ENCODE results near the gene ZNF836. TPM values are rescaled to one million over a fixed set of nuclear protein-coding genes. Genes with fewer than 3 reads are reported as not detected.

Gene ZNF836
- total and polyA plus RNA-seq, 3 donors from 2014 or later: 3.3 to 9.2 (median 5.4) TPM

DNA sequence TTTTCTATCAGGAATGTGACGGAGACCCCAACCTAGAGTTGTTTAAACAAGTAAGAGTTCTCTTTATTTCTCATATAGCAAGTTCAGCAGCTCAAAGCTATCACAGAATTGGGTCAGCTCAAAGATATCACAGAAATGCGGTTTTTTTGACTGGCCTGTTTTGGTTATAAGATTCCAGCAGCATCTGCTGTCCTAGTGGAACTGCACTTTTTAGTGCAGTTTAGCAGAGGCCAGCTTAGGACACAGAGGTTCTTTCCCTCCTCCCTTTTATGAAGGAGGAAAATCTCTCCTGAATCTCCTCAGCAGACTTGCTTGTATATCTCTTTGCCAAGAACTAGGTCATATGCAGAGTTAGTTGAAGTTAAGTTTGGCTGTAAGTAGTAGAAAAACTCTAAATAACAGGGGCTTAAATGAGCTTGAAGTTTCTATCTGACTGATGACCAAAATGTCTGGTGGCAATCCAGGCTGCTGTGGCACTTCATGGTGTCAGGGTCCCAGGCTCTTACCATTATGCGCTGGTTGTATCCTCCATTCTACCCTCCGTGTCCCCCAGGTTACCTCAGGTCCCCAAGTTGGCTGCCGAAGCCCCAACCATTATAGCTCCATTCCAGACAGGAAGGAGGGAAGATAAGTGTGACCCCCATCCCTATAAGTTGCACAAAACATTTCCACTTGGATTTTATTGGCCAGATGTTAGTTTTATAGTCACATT lies 25.0 kb upstream of the ZNF836 start:
- no peaks in the 10 kb centered on the region for H3K9me3 ChIP-seq
- H3K27me3 ChIP-seq: no peaks in the 10 kb centered on the region
- H3K27ac ChIP-seq: peak overlapping the region in 1 of 2 donors; percentile 23
- no peak overlapping the region for H3K4me3 ChIP-seq
- intact Hi-C loops (cut with DNase I; ENCODE audit: low total_unique reads): no loop called here
- H3K4me1 ChIP-seq: peaks cover 20% of the 10 kb centered on the region
- DNase-seq: no peak
- H3K36me3 ChIP-seq (ENCODE audit: low read depth, missing control alignments): no peaks in the 10 kb centered on the region
- TF ChIP-seq, protein P1, sequence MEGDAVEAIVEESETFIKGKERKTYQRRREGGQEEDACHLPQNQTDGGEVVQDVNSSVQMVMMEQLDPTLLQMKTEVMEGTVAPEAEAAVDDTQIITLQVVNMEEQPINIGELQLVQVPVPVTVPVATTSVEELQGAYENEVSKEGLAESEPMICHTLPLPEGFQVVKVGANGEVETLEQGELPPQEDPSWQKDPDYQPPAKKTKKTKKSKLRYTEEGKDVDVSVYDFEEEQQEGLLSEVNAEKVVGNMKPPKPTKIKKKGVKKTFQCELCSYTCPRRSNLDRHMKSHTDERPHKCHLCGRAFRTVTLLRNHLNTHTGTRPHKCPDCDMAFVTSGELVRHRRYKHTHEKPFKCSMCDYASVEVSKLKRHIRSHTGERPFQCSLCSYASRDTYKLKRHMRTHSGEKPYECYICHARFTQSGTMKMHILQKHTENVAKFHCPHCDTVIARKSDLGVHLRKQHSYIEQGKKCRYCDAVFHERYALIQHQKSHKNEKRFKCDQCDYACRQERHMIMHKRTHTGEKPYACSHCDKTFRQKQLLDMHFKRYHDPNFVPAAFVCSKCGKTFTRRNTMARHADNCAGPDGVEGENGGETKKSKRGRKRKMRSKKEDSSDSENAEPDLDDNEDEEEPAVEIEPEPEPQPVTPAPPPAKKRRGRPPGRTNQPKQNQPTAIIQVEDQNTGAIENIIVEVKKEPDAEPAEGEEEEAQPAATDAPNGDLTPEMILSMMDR (IDR thresholded peaks at IDR 0.05): no peak
- no peak for TF ChIP-seq POLR2A (IDR thresholded peaks at IDR 0.05)
- WGBS, 2 donors: 75 to 80% methylated on average over 5 of the region's 5 CpGs

DNA sequence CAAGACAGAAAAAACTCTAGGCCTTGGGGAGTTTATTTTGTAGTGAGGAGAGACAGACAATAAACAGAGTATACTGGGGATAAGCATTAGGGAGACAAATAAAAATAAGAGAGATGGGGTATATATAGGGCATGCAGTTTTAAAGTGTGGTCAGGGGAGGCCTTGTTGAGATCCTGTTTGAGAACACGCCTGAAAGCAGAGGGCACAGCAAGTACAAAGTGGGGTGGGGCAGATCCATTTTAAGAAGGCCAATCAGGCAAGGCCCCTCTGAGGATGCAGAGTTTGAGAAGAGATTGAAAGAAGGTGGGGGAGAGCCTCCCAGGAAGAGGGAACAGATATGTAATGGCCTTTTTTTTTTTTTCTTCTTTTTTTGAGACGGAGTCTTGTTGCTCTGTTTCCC lies 20.5 kb upstream of the ZNF836 start:
- H3K27ac ChIP-seq: peak overlapping the region; percentile 98 to 99
- no peaks in the 10 kb centered on the region for H3K27me3 ChIP-seq
- no peak overlapping the region for H3K4me3 ChIP-seq
- intact Hi-C loops (cut with DNase I; ENCODE audit: low total_unique reads): no loop called here
- TF ChIP-seq POLR2A (IDR thresholded peaks at IDR 0.05): no peak
- TF ChIP-seq, protein P1 (IDR thresholded peaks at IDR 0.05): no peak
- H3K36me3 ChIP-seq (ENCODE audit: low read depth, missing control alignments): no peaks in the 10 kb centered on the region
- peaks cover 24% of the 10 kb centered on the region for H3K4me1 ChIP-seq
- peak; percentile 57 for DNase-seq
- no peaks in the 10 kb centered on the region for H3K9me3 ChIP-seq
- WGBS, 2 donors: 22 to 25% methylated on average over 2 of the region's 2 CpGs

DNA sequence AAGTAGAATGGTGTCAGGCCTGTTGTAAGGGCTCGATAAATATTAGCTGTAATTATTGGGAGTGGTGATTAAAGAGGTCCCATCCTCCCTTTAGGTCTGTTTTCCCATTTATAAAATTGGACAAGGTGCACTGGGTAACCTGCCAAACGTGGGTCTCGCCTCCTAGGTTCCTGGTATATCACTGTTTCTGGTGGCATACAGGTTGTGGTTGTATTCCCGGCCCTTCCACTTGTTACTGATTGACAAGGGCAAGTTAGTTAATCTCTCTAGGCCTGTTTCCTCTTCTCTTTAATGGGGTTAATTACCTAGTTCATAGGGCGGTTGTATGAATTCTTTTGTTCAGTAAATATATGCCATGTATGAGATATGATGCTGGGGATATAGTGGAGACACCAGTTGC lies 20.0 kb upstream of the ZNF836 start:
- Histone ChIP-seq H3K9me3 (no peaks in the 10 kb centered on the region), H3K4me3 (peak overlapping the region; percentile 78 to 88), H3K4me1 (peaks cover 24% of the 10 kb centered on the region), H3K36me3 (ENCODE audit: low read depth, missing control alignments) (no peaks in the 10 kb centered on the region), H3K27me3 (no peaks in the 10 kb centered on the region), H3K27ac (peak overlapping the region; percentile 98 to 99)
- WGBS, 2 donors: 38 to 49% methylated on average over 5 of the region's 5 CpGs
- no peak for DNase-seq
- TF ChIP-seq POLR2A (IDR thresholded peaks at IDR 0.05): no peak
- TF ChIP-seq, protein P1 (IDR thresholded peaks at IDR 0.05): no peak
- intact Hi-C loops (cut with DNase I; ENCODE audit: low total_unique reads): no loop called here

DNA sequence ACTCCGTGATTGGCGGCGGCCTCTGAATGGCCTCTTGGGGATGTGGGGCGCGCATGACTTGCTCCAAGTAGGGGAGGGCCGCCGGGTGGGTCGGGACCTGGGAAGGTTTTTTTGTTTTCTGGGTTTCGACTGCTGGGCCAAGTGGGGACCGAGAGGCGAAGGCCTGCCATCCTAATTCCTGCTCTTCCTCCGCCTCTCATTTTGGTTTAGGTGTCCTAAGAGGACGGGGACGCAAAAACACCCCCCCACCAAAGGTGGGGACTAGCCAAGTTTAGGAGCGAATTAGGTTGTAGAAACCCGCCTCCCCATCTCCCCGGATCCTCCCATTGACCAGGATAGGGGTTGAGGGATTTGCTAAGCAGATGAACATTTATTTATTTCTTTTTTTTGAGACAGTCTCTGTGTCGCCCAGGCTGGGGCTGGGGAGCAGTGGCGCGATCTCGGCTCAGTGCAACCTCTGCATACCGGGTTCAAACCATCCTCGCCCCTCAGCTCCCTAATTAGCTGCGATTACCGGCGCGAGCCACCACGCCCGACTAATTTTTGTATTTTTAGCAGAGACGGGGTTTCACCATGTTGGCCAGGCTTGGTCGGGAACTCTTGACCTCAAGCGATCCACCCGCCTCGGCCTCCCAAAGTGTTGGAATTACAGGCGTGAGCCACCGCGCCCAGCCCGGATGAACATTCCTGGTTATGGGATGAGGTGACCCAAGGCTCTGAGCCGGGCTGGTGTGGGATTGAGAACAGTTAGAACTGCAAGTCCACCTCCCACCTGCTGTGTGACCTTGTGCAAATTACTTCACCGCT lies 19.3 kb upstream of the ZNF836 start:
- peak overlapping the region; percentile 78 to 88 for H3K4me3 ChIP-seq
- H3K36me3 ChIP-seq (ENCODE audit: low read depth, missing control alignments): no peaks in the 10 kb centered on the region
- 3 to 4% methylated on average over 31 to 40 of the region's 40 CpGs for WGBS, 2 donors
- H3K9me3 ChIP-seq: no peaks in the 10 kb centered on the region
- TF ChIP-seq, protein P1 (IDR thresholded peaks at IDR 0.05): no peak
- no peak for TF ChIP-seq POLR2A (IDR thresholded peaks at IDR 0.05)
- H3K4me1 ChIP-seq: peaks cover 24% of the 10 kb centered on the region
- DNase-seq: peak; percentile 44
- no peaks in the 10 kb centered on the region for H3K27me3 ChIP-seq
- peak overlapping the region; percentile 98 to 99 for H3K27ac ChIP-seq
- intact Hi-C loops (cut with DNase I; ENCODE audit: low total_unique reads): no loop called here
